ENCODE data around the gene TPH2.

TPH2 gene

DNA sequence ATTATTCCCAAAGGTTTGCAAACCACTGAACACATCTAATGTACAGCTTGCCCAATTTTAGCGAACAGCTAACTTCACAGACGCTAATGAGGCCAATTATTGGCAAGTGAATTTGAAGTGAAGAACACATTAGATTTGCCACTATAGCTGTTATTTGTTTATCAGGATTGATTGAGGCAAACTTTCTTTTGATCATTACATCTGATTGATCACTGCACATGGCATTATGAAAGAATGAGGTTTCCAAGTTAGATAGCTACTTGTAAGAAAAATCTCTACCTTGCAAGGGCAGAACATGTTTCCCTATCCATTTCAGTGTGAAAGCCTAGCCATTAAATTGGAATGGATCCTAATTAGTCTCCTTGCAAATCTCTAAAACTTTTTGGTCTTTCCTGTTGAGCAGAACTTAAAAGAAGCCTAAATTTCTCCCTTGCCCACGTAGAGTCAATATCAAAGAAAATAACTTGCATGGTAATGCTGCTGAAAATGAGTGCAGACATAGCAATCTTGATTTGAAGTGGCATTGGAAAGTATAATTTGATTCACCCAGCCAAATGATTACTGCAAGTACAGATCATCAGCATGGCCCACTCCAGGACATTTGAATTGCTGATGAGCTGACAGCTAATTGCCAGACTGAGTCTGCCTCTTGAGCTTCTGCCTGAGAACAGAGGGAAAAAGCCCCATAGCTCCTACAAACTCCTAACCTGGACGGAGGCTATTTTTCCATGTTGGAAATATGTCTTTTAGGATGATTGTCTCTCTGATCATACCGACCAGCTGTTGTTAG lies 98.6 kb downstream of the TPH2 start:
- DNase-seq (ENCODE audit: low read depth), result no peak
- H3K4me3 ChIP-seq (ENCODE audit: low read depth, low read length), result no peak overlapping the region
- TF ChIP-seq, protein P1, sequence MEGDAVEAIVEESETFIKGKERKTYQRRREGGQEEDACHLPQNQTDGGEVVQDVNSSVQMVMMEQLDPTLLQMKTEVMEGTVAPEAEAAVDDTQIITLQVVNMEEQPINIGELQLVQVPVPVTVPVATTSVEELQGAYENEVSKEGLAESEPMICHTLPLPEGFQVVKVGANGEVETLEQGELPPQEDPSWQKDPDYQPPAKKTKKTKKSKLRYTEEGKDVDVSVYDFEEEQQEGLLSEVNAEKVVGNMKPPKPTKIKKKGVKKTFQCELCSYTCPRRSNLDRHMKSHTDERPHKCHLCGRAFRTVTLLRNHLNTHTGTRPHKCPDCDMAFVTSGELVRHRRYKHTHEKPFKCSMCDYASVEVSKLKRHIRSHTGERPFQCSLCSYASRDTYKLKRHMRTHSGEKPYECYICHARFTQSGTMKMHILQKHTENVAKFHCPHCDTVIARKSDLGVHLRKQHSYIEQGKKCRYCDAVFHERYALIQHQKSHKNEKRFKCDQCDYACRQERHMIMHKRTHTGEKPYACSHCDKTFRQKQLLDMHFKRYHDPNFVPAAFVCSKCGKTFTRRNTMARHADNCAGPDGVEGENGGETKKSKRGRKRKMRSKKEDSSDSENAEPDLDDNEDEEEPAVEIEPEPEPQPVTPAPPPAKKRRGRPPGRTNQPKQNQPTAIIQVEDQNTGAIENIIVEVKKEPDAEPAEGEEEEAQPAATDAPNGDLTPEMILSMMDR (conservative IDR thresholded peaks at IDR 0.05; ENCODE audit: low read depth, low read length), result no peak

DNA sequence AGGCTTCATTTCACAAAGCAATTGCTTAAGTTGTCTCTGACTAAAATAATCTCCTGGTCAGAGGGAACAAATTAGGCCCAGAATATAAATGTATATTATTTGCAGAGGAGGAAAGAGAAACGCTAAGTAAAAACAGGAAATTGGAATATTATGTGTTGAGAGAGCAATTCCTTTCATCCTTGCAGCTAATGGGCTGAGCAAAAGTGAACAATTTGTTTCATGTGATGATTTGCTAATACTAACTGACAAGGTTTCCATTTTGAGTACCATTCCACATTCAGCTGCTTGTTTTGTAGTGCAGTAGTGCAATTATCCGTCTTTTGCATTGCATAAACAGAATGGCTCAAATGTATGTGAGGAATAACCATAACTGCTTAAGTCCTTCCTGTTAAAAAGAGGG lies 103.2 kb downstream of the TPH2 start:
- no peak for DNase-seq (ENCODE audit: low read depth)
- no peak overlapping the region for H3K4me3 ChIP-seq (ENCODE audit: low read depth, low read length)
- TF ChIP-seq, protein P1 (conservative IDR thresholded peaks at IDR 0.05; ENCODE audit: low read depth, low read length), result no peak

DNA sequence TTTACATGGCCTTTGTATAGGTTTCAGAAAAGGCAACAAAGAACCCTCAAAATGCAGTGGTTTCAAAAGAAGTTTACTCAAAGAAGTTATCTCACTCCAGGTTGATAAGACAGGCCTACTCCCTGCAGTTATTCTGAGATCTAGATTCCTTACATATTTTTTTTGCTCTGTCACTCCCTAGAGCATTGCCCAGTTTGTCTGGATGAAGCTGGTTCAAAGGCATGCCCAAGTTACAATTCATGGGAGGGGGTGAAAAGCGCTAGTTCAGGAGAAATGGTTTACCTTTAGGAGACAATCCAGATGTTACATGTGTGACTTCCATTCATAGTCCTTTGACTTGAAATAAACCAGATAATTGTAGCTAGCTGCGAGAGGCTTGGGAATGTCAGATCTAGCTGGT lies 115.0 kb downstream of the TPH2 start:
- DNase-seq (ENCODE audit: low read depth), result no peak
- H3K4me3 ChIP-seq (ENCODE audit: low read depth, low read length), result no peak overlapping the region
- TF ChIP-seq, protein P1 (conservative IDR thresholded peaks at IDR 0.05; ENCODE audit: low read depth, low read length), result no peak

DNA sequence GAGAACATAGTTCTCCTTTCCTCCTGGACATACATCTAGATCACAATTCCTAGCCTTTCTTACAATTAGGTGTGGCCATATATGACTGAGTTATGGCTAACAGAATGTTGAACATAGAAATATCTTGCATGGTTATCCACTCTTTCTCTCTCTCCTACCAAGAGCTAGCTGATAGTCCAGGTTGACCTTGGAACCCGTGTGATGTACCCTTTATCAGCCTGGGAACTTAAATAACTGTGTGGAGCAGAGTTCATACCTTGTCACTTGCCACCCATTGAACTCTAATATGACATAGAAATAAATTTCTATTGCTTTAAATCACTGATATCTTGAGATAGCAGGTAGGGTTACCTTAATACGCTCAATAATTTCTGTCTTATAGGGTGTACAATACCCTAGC lies 115.9 kb downstream of the TPH2 start:
- no peak overlapping the region for H3K4me3 ChIP-seq (ENCODE audit: low read depth, low read length)
- no peak for DNase-seq (ENCODE audit: low read depth)
- TF ChIP-seq, protein P1 (conservative IDR thresholded peaks at IDR 0.05; ENCODE audit: low read depth, low read length), result no peak

DNA sequence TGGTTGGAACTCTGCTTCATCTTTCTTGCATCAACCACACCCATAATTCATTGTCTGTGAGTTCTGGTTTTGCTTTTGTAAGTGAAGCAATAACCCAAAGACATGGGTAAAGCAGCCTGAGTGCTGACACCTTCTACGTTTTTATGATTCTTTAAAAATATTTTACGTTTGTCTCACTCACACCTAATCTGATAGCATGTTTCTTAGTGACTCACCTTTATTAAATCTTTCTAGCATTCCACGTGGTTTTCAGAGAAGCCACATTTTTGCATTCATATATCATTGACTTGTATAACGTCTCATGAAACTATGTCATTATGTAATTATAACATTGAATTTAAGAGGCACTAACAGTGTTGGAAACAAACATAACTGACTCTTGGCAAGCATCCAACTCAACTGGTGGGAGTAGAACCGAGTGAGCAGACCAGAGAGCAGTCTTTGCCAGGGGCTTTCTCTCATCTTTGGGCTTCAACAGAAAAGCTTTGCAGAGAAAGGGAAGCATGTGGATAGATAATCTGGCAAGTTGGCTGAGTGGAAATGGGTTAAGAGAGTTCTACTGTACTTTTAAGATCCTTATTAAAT lies 118.8 kb downstream of the TPH2 start:
- no peak overlapping the region for H3K4me3 ChIP-seq (ENCODE audit: low read depth, low read length)
- DNase-seq (ENCODE audit: low read depth), result no peak
- TF ChIP-seq, protein P1 (conservative IDR thresholded peaks at IDR 0.05; ENCODE audit: low read depth, low read length), result no peak

DNA sequence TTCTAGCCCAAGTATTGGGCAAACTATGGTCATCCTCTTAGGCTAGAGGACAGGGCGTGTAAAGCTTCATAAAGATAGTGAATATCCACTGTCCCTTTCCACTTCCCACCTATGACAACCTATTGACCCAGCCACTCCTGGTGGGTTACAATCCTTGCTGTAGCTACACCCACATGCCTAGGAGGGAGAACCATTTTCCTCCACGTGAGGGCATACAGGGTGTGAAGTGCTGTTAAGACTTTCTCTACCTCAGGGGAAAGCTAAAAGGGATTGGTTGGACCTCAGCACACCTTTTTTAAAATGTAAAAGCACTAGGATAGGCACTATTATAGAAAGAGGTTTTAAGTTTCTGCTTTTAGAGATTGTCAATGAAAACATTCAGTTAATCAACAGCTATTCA lies 124.4 kb downstream of the TPH2 start:
- no peak for DNase-seq (ENCODE audit: low read depth)
- H3K4me3 ChIP-seq (ENCODE audit: low read depth, low read length), result no peak overlapping the region

More for the DNA sequence above, 124.4 kb downstream of the TPH2 start:
- TF ChIP-seq, protein P1 (conservative IDR thresholded peaks at IDR 0.05; ENCODE audit: low read depth, low read length), result no peak

Data from choroid plexus epithelial cell (primary cell).